ENCODE results near the gene SCN4A. TPM values are rescaled to one million over a fixed set of nuclear protein-coding genes. Genes with fewer than 3 reads are reported as not detected.
"Not testable (repeated sequence)": the region's sequence is repeated elsewhere in the genome, so short reads cannot be mapped to it uniquely, and the experiment has no call there.

Gene SCN4A
- polyA plus RNA-seq, 4 donors = 0.67 to 1.5 (median 1.1) TPM

DNA sequence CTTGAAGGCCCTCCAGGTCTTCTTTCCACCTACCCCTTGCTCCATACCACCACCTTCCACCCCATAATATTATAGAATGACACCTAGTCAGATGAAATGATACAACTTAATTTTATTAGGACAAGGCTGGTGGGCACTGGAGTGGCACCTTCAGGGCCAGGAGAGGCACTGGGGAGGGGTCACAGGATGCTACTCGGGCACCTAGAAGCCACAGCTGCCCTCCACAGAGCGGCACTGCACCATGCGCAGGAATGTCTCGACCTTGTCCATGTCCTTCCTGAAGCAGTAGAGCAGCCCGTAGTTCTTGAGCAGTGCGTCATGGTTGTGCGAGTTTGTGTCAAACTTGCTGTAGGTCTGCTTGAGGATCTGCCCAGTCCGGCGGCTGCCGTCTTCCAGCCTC is 77.9 kb downstream of the SCN4A start:
- not testable (repeated sequence) for DNase-seq (ENCODE audit: low read depth in 4 of 4, low spot score in 3 of 4)

DNA sequence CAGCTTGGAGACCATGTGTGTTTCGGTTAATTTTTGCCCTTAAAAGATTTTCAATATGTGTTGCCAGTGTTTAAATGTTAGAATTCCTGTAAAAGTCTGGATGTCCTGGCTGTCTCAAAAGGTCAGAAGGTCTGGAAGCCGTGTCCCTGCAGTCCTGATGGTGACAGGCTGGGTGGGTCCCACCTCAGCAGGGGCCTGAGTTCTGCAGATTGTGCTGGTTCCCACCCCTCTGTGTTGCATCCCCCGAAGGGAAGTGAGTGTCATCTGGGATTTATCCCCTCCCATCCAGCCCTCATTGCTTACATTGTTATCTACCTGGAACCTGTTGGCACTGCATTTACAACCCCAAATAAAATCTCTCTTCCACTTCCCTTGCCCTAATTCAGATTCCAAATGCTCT is 78.7 kb downstream of the SCN4A start:
- not testable (repeated sequence) for DNase-seq (ENCODE audit: low read depth in 4 of 4, low spot score in 3 of 4)

GRCh38 chr17:63892316-63893037 is 80.2 kb downstream of the SCN4A start:
- DNase-seq (ENCODE audit: low read depth in 4 of 4, low spot score in 3 of 4) = not testable (repeated sequence)

- DNase-seq (ENCODE audit: low read depth in 4 of 4, low spot score in 3 of 4) = not testable (repeated sequence)
Measured at GRCh38 chr17:63889026-63889848, 83.5 kb downstream of the SCN4A start.

Other genes with a start within 250 kb of the SCN4A start
- gene STRADA, start 231.1 kb downstream of the SCN4A start, polyA plus RNA-seq (ENCODE audit: insufficient read length in 4 of 4) = 10 to 100 TPM; 36.6 to 73.5 (median 44.7) TPM
- 100 to 1,000 TPM in 2 of 4 donors, 10 to 100 TPM in 2; 60.3 to 120 (median 105) TPM for gene CCDC47, start 199.3 kb downstream of the SCN4A start, polyA plus RNA-seq (ENCODE audit: insufficient read length in 4 of 4)
- gene DDX42, start 198.7 kb downstream of the SCN4A start, polyA plus RNA-seq (ENCODE audit: insufficient read length in 4 of 4) = 100 to 1,000 TPM; 155 to 200 (median 186) TPM
- 100 to 1,000 TPM; 122 to 197 (median 173) TPM for gene PSMC5, start 145.5 kb downstream of the SCN4A start, polyA plus RNA-seq (ENCODE audit: insufficient read length in 4 of 4)
- 10 to 100 TPM; 40.5 to 83.2 (median 59.9) TPM for gene FTSJ3, start 145.3 kb downstream of the SCN4A start, polyA plus RNA-seq (ENCODE audit: insufficient read length in 4 of 4)
- gene SMARCD2, start 130.2 kb downstream of the SCN4A start, polyA plus RNA-seq (ENCODE audit: insufficient read length in 4 of 4) = 10 to 100 TPM; 42.7 to 61.0 (median 55.5) TPM
- gene CSH2, start 99.2 kb downstream of the SCN4A start, polyA plus RNA-seq (ENCODE audit: insufficient read length in 4 of 4) = under 1 TPM in 2 of 4 donors, not detected in 2; 0.17 to 0.90 TPM
- not detected for gene GH2, start 91.0 kb downstream of the SCN4A start, polyA plus RNA-seq (ENCODE audit: insufficient read length in 4 of 4)
- gene CSH1, start 76.3 kb downstream of the SCN4A start, polyA plus RNA-seq (ENCODE audit: insufficient read length in 4 of 4) = 1 to 10 TPM in 1 of 4 donors, not detected in 3; 2.7 TPM
- not detected for gene CSHL1, start 61.7 kb downstream of the SCN4A start, polyA plus RNA-seq (ENCODE audit: insufficient read length in 4 of 4)
- not detected for gene GH1, start 54.1 kb downstream of the SCN4A start, polyA plus RNA-seq (ENCODE audit: insufficient read length in 4 of 4)
- 1 to 10 TPM; 1.2 to 3.5 (median 2.7) TPM for gene CD79B, start 40.6 kb downstream of the SCN4A start, polyA plus RNA-seq (ENCODE audit: insufficient read length in 4 of 4)
- 1 to 10 TPM; 1.2 to 3.9 (median 3.1) TPM for gene PRR29, start 25.4 kb upstream of the SCN4A start, polyA plus RNA-seq (ENCODE audit: insufficient read length in 4 of 4)
- gene ICAM2, start 47.7 kb upstream of the SCN4A start, polyA plus RNA-seq (ENCODE audit: insufficient read length in 4 of 4) = 10 to 100 TPM; 21.7 to 27.7 (median 26.7) TPM
- 1 to 10 TPM; 8.0 to 9.5 (median 9.0) TPM for gene ERN1, start 157.2 kb upstream of the SCN4A start, polyA plus RNA-seq (ENCODE audit: insufficient read length in 4 of 4)

Measured in left renal pelvis (tissue), 4 donors.